WTC11 (cell line): ENCODE results near the gene LHFPL4. TPM values are rescaled to one million over a fixed set of nuclear protein-coding genes. Genes with fewer than 3 reads are reported as not detected.

Experiments used
- ATAC-seq: fragments of 200-7000 bp; cut with Tn5 transposase; 2 replicates; pipeline ENCODE4 v1.10.0; 2021; ENCODE audit warnings: mild to moderate bottlenecking, moderate library complexity
- CTCF ChIA-PET: fragments of 300-600 bp; sonication (Branson Sonifier 250); formaldehyde crosslinking; loops from one replicate; lab custom pipeline; 2021; ENCODE audit warnings: antibody characterized with exemption; lab: Charles Lee
- POLR2A ChIA-PET: fragments of 350-600 bp; sonication (Branson Sonifier 250); formaldehyde crosslinking; loops from one replicate; lab custom pipeline; 2021; ENCODE audit warnings: antibody characterized with exemption; lab: Charles Lee
- DNase-seq: peaks from one replicate; pipeline ENCODE4 v3.0.0; 2021; ENCODE audit warnings: low spot score
- H3K27ac Mint-ChIP-seq: 2 replicates; pipeline ENCODE4 v1.8.0; 2021; ENCODE audit warnings: mixed read lengths
- H3K27me3 Mint-ChIP-seq: 2 replicates; pipeline ENCODE4 v1.8.0; 2021; ENCODE audit warnings: low read depth, mild to moderate bottlenecking, moderate library complexity, mixed read lengths
- H3K36me3 Mint-ChIP-seq: 2 replicates; pipeline ENCODE4 v1.8.0; 2021; ENCODE audit warnings: mixed read lengths
- H3K4me1 Mint-ChIP-seq: 2 replicates; pipeline ENCODE4 v1.8.0; 2022; ENCODE audit warnings: mixed read lengths
- H3K4me3 Mint-ChIP-seq: 2 replicates; pipeline ENCODE4 v1.8.0; 2021; ENCODE audit warnings: mild to moderate bottlenecking, moderate library complexity, mixed read lengths
- H3K9me3 Mint-ChIP-seq: 2 replicates; pipeline ENCODE4 v1.8.0; 2021; ENCODE audit warnings: mixed read lengths
- ARID4B ChIP-seq: sonication (generic); formaldehyde crosslinking; IDR thresholded peaks from 2 replicates; pipeline ENCODE4 v1.8.0; 2023; ENCODE audit warnings: missing genetic modification reagents, mild to moderate bottlenecking, borderline replicate concordance
- ATF2 ChIP-seq: sonication (generic); formaldehyde crosslinking; IDR thresholded peaks from 2 replicates; pipeline ENCODE4 v1.8.1; 2022; ENCODE audit warnings: low read depth, missing genetic modification reagents, borderline replicate concordance
- ATF3 ChIP-seq: sonication (generic); formaldehyde crosslinking; conservative IDR thresholded peaks from 2 replicates; pipeline ENCODE4 v1.8.1; 2022; ENCODE audit warnings: mild to moderate bottlenecking, missing genetic modification reagents
- FOXP4 ChIP-seq: sonication (generic); formaldehyde crosslinking; IDR thresholded peaks from 2 replicates; pipeline ENCODE4 v1.8.0; 2022; ENCODE audit warnings: mild to moderate bottlenecking, missing genetic modification reagents
- GTF2I ChIP-seq: fragments of 250-450 bp; sonication (Bioruptor Pico); conservative IDR thresholded peaks from 2 replicates; pipeline ENCODE4 v1.4.0; 2021; ENCODE audit warnings: mild to moderate bottlenecking
- HMGXB4 ChIP-seq: sonication (generic); formaldehyde crosslinking; IDR thresholded peaks from 2 replicates; pipeline ENCODE4 v1.8.1; 2023; ENCODE audit warnings: mild to moderate bottlenecking, moderate library complexity, missing genetic modification reagents
- IRF1 ChIP-seq: sonication (generic); formaldehyde crosslinking; IDR thresholded peaks from 2 replicates; pipeline ENCODE4 v1.8.0; 2023; ENCODE audit warnings: missing genetic modification reagents
- JAZF1 ChIP-seq: fragments of 250-450 bp; sonication (Bioruptor Pico); IDR thresholded peaks from 2 replicates; pipeline ENCODE4 v1.9.0; 2021; ENCODE audit warnings: moderate library complexity, mild to moderate bottlenecking, inconsistent platforms
- MXD4 ChIP-seq: fragments of 250-450 bp; sonication (Bioruptor Pico); IDR thresholded peaks from 2 replicates; pipeline ENCODE4 v1.8.0; 2021; ENCODE audit warnings: mild to moderate bottlenecking, moderate library complexity, borderline replicate concordance
- NFATC4 ChIP-seq: fragments of 250-450 bp; sonication (Bioruptor Pico); IDR thresholded peaks from 2 replicates; pipeline ENCODE4 v1.9.0; 2021; ENCODE audit warnings: mild to moderate bottlenecking
- NR3C1 ChIP-seq: sonication (generic); formaldehyde crosslinking; conservative IDR thresholded peaks from 2 replicates; pipeline ENCODE4 v1.8.1; 2023; ENCODE audit warnings: low read depth, mild to moderate bottlenecking, missing genetic modification reagents
- PRDM15 ChIP-seq: sonication (generic); formaldehyde crosslinking; IDR thresholded peaks from 2 replicates; pipeline ENCODE4 v1.8.0; 2022; ENCODE audit warnings: missing genetic modification reagents
- PRRX2 ChIP-seq: fragments of 250-450 bp; sonication (Bioruptor Pico); IDR thresholded peaks from 2 replicates; pipeline ENCODE4 v1.8.0; 2021; ENCODE audit warnings: mild to moderate bottlenecking
- RELA ChIP-seq: sonication (generic); formaldehyde crosslinking; IDR thresholded peaks from 2 replicates; pipeline ENCODE4 v1.8.1; 2022; ENCODE audit warnings: missing genetic modification reagents, mild to moderate bottlenecking, borderline replicate concordance
- SMAD4 ChIP-seq: sonication (generic); formaldehyde crosslinking; IDR thresholded peaks from 2 replicates; pipeline ENCODE4 v1.8.0; 2022; ENCODE audit warnings: mild to moderate bottlenecking, missing genetic modification reagents
- SOX15 ChIP-seq: fragments of 250-450 bp; sonication (Bioruptor Pico); IDR thresholded peaks from 2 replicates; pipeline ENCODE4 v1.9.0; 2021; ENCODE audit warnings: mild to moderate bottlenecking
- TCF7 ChIP-seq: sonication (generic); formaldehyde crosslinking; IDR thresholded peaks from 2 replicates; pipeline ENCODE4 v1.8.0; 2022; ENCODE audit warnings: mild to moderate bottlenecking, low read depth, missing genetic modification reagents, moderate library complexity
- ZMAT4 ChIP-seq: fragments of 250-450 bp; sonication (Bioruptor Pico); IDR thresholded peaks from 2 replicates; pipeline ENCODE4 v1.9.0; 2021; ENCODE audit warnings: mild to moderate bottlenecking
- ZNF281 ChIP-seq: sonication (generic); formaldehyde crosslinking; IDR thresholded peaks from 2 replicates; pipeline ENCODE4 v1.8.0; 2023; ENCODE audit warnings: mild to moderate bottlenecking, missing genetic modification reagents
- ZNF317 ChIP-seq: sonication (generic); formaldehyde crosslinking; IDR thresholded peaks from 2 replicates; pipeline ENCODE4 v1.8.1; 2023; ENCODE audit warnings: low read depth, mild to moderate bottlenecking, moderate library complexity, missing genetic modification reagents, borderline replicate concordance
- total RNA-seq: library from RNA; stranded (reverse); gene quantifications from 3 replicates; pipeline ENCODE4 v1.2.3, GENCODE V29; 2021

The LHFPL4 gene
- total RNA-seq, 1 experiment from 2014 or later: 24.4 TPM

- no peak for TF ChIP-seq ATF3 (CRISPR knock-in tag)
- no peak for TF ChIP-seq NFATC4 (CRISPR knock-in tag)
- TF ChIP-seq ZNF317 (CRISPR knock-in tag): no peak
- TF ChIP-seq SMAD4 (CRISPR knock-in tag): no peak
- TF ChIP-seq GTF2I: no peak
- TF ChIP-seq ARID4B (CRISPR knock-in tag): no peak
- no peak for TF ChIP-seq ZMAT4 (CRISPR knock-in tag)
- TF ChIP-seq ZNF281 (CRISPR knock-in tag): no peak
- no peak for TF ChIP-seq IRF1 (CRISPR knock-in tag)
- no peak for TF ChIP-seq PRRX2
- no peak for TF ChIP-seq SOX15 (CRISPR knock-in tag)
- TF ChIP-seq MXD4: no peak
- TF ChIP-seq HMGXB4 (CRISPR knock-in tag): no peak
- no peak for TF ChIP-seq FOXP4 (CRISPR knock-in tag)
- no peak for TF ChIP-seq TCF7 (CRISPR knock-in tag)
- no peak for TF ChIP-seq NR3C1 (CRISPR knock-in tag)
- no peak for TF ChIP-seq PRDM15 (CRISPR knock-in tag)
- TF ChIP-seq ATF2: no peak
- TF ChIP-seq JAZF1: no peak
- TF ChIP-seq RELA (CRISPR knock-in tag): no peak
- ChIA-PET CTCF (no interaction called here), POLR2A (no interaction called here)
- Mint-ChIP-seq H3K4me3 (no peak overlapping the region), H3K27me3 (peaks cover 23% of the 10 kb centered on the region), H3K4me1 (no peaks in the 10 kb centered on the region), H3K9me3 (peaks cover 44% of the 10 kb centered on the region), H3K27ac (no peak overlapping the region), H3K36me3 (peaks cover 7% of the 10 kb centered on the region; the same call in 1 of the 2 replicates)
- ATAC-seq (no peak), DNase-seq (no peak)
Measured at GRCh38 chr3:9569054-9569453, 15.4 kb upstream of the LHFPL4 start.
